Fibroblast of the aortic adventitia (primary cell): Measurements from ENCODE around the gene RHEBL1. TPM values are rescaled to one million over a fixed set of nuclear protein-coding genes. Genes with fewer than 3 reads are reported as not detected.

ENCODE experiments used
- DNase-seq: peaks from one replicate; pipeline ENCODE4 v3.0.0-alpha.2; 2010; ENCODE audit warnings: low read depth
- H3K4me3 ChIP-seq: 2 replicates; pipeline ENCODE4 v1.5.1; 2011; ENCODE audit warnings: low read depth, mild to moderate bottlenecking, control low read depth, low read length, moderate library complexity
- total RNA-seq: library from RNA; depleted of rRNA; stranded (reverse); fragments of >200 nt; gene quantifications from 2 replicates; pipeline ENCODE4 v1.2.3, GENCODE V29; 2012; ENCODE audit warnings: low replicate concordance
- TF ChIP-seq, protein P1 (sequence below): IDR thresholded peaks from 2 replicates; pipeline ENCODE4 v1.5.1; 2011; ENCODE audit warnings: mild to moderate bottlenecking, low read length, control low read depth, inconsistent platforms; ENCODE audit not compliant: insufficient read depth

RHEBL1 gene, protein sequence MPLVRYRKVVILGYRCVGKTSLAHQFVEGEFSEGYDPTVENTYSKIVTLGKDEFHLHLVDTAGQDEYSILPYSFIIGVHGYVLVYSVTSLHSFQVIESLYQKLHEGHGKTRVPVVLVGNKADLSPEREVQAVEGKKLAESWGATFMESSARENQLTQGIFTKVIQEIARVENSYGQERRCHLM
- total RNA-seq = 0.25 and 0.54 TPM in 2 replicates

DNA sequence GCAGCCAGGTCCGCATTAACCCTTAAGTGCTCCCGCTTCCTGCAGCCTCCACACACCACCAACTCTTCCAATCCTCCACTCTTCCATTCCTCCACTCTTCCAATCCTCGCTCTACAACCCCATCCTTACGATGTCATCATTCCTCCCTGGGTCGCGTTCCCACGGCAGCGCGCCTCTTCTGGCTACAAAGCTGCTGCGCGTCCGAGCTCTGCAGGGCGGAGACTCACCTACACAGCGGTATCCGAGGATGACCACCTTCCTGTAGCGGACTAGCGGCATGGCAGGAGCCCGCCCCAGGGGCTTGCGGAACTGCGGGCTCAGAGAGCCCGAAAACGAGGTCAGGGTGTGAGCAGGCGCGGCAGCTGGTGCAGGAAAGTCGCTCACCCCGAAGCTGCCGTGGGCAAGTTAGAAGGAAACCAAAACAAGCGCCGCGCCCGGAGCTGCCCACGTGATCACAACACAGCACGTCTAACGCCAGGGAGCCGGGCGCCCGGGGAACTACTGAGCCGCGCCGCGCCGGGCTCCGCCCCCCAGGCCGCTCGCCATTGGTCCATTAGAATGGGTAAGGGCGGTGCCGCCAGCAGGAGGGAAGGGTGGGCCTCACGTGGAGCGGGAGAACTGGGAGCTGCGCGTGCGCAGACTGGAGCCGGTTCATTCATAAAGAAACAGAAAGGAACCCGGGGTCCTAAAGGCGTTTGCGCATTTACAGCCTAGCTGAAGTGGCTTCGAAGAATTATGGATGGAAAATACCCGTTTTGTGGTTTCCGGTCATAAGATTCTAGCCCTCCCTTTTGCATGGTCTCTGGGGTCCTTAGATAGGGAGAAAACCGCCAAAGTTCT lies at the start of gene RHEBL1:
Gene RHEBL1 (minus strand): TSS at position 473 of the 840 bp plus-strand sequence. CDS start 194 bp downstream, at position 279.
- peak within 1 kb of the TSS; percentile 86 for H3K4me3 ChIP-seq
- DNase-seq = peak; percentile 94
- TF ChIP-seq, protein P1, sequence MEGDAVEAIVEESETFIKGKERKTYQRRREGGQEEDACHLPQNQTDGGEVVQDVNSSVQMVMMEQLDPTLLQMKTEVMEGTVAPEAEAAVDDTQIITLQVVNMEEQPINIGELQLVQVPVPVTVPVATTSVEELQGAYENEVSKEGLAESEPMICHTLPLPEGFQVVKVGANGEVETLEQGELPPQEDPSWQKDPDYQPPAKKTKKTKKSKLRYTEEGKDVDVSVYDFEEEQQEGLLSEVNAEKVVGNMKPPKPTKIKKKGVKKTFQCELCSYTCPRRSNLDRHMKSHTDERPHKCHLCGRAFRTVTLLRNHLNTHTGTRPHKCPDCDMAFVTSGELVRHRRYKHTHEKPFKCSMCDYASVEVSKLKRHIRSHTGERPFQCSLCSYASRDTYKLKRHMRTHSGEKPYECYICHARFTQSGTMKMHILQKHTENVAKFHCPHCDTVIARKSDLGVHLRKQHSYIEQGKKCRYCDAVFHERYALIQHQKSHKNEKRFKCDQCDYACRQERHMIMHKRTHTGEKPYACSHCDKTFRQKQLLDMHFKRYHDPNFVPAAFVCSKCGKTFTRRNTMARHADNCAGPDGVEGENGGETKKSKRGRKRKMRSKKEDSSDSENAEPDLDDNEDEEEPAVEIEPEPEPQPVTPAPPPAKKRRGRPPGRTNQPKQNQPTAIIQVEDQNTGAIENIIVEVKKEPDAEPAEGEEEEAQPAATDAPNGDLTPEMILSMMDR = peak; percentile 22

DNA sequence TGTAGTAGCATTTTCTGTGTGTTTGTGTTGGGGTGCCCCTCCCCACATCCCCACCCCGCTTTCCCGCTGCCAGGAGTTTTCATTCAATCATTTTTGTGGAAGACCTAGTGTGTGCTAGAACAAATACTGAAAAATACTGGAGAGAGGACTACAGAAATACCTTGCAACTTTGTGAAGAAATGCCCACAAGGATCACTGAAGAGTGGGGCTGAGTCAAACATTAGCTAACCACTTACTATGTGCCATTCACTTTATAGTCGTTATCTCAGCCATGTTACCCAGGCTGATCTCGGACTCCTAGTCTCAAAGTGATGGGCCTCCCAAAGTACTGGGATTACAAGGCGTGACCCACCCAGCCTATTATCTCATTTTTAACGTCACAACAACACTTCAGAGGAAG lies 41.4 kb upstream of the RHEBL1 start:
- TF ChIP-seq, protein P1 = no peak
- peak overlapping the region; percentile 61 for H3K4me3 ChIP-seq
- DNase-seq = no peak

DNA sequence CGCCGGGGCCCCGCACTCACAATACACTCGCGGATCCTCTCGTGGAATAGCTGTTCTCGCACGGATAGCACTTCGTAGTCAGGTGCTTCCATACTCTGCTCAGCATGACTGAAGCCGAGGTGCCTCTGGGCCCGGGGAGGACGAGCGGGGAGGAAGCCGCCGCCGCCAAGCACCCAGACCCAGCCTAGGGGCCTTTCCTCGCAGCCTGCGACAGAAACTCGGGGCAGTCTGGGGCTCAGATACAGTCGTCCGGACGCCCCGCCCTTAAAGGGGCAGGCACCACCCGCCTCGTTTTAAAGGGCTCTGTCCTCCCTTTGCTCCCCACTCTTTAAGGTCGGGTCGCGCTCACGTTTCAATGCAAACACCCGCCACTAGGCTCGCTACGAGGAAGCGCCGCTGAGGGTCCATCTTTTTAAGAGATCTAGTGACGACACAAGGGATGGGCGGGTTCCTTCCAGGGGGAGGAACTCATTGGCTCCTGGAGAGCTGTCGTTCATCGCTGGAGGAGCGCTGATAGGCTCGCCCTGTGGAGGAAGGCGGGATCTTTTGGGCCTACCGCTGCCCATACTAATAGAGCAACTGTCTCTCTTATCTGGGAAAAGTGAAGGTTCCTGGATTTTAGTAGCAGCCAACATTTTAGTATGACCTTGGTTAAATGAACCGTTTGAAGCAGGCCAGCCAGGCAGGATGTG lies 40.8 kb upstream of the RHEBL1 start, which contains the start of gene LMBR1L:
Gene LMBR1L (minus strand): TSS at position 384 of the 692 bp plus-strand sequence. CDS start 292 bp downstream, at position 92.
- DNase-seq = peak; percentile 99
- TF ChIP-seq, protein P1 = peak; percentile 61
- peak within 1 kb of the TSS; percentile 90 for H3K4me3 ChIP-seq

DNA sequence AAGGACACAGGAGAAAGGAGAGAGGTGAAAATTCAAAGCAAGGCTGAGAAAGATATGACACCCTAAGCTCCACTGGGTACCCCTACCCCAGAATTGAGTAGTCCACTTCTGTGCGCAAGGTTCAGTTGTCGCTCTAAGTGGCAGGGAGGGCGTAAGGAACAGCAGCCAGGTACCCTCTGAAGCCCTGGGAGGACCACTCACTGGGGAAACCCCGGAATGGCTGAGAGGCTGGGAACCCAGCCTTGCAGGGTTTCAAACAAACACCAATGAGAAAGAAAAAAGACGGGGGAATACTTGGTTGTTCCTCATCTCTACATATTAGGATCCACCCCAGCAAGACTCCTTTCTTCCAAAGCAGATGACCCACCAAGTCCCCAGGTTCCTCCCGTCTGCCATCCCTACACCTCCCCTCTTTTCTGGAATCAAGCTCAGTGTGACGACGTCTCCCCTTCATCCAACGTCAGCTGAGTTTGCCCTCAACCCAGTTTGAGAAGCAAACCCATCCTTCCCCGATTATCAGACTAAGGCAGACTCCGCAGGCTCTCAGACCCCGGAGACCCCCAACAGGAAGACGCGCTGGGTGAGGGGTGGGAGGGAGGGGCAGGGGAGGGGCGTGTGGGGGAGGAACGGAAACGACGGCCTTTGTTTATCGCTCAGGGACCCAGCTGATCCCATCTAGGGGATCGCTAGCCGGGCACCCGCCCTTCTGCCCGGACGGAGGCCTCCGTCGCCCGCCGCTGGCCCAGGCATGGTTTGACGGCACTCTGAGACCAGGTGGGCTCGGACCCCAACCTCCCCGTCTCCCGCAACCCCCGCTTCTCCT lies 40.1 kb upstream of the RHEBL1 start:
- H3K4me3 ChIP-seq = peak overlapping the region; percentile 90
- TF ChIP-seq, protein P1 = no peak
- peak; percentile 13 for DNase-seq

DNA sequence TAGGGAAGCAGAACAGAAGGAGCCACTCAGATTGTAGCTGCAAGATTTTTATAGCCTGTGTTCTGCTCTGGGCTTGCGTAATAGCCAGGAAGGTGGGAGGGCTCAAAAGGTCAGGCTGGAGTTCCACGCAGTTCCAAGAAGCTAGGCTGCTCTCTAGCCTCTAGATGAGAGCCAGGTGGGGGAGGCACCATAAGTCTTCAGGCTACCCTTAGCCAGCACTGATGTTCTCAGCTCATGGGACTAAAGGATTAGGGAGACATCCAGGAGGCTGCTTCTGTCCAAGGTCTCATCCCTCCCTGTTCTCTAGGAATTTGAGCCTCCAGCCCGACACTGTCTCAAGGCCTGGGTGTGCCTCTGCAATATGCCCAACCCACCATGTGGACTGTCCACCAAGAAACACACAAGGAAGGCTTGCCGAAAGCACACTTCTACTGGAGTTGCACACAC lies 39.2 kb upstream of the RHEBL1 start:
- peak overlapping the region; percentile 90 for H3K4me3 ChIP-seq
- TF ChIP-seq, protein P1 = no peak
- peak; percentile 62 for DNase-seq
